ENCODE results near the gene PDE1C. TPM values are rescaled to one million over a fixed set of nuclear protein-coding genes. Genes with fewer than 3 reads are reported as not detected.

The PDE1C gene
- total RNA-seq, 1 donor from 2014 or later = 2.4 TPM

- DNase-seq (ENCODE audit: low spot score) = no peak
Measured at GRCh38 chr7:31702354-31702753, 367.9 kb downstream of the PDE1C start.
